Suprapubic skin (tissue), 3 donors: ENCODE results near the gene CEP44.

Experiments used
- CTCF ChIP-seq, 2 donors: fragments of 200-600 bp in 1 of 2; fragments of 450-650 bp in 1 of 2; sonication (generic) in 1 of 2; IDR thresholded peaks; one replicate each; pipeline ENCODE4 v1.5.1; 2016 to 2019; ENCODE audit warnings: antibody characterized with exemption in 2 of 2, mild to moderate bottlenecking in 1 of 2, moderate library complexity in 1 of 2
- POLR2A ChIP-seq, 2 donors: fragments of 450-650 bp; IDR thresholded peaks; one replicate each; pipeline ENCODE4 v1.6.1; 2017; ENCODE audit warnings: antibody characterized with exemption in 2 of 2, mild to moderate bottlenecking in 2 of 2, moderate library complexity in 2 of 2

- TF ChIP-seq POLR2A (IDR thresholded peaks at IDR 0.05) (no peak), CTCF (IDR thresholded peaks at IDR 0.05) (no peak)
Measured at GRCh38 chr4:174357321-174357720, 73.6 kb downstream of the CEP44 start.
